GM19351 (cell line): ENCODE results near the gene IFNGR1.
A peak's percentile ranks its signal among the peaks of the same experiment; 100 is the strongest.

Experiments used
- ATAC-seq: cut with Tn5 transposase; IDR thresholded peaks from one replicate; pipeline ENCODE4 v1.9.1; 2021; ENCODE audit warnings: mild to moderate bottlenecking, moderate library complexity; ENCODE audit not compliant: unreplicated experiment

Gene IFNGR1

DNA sequence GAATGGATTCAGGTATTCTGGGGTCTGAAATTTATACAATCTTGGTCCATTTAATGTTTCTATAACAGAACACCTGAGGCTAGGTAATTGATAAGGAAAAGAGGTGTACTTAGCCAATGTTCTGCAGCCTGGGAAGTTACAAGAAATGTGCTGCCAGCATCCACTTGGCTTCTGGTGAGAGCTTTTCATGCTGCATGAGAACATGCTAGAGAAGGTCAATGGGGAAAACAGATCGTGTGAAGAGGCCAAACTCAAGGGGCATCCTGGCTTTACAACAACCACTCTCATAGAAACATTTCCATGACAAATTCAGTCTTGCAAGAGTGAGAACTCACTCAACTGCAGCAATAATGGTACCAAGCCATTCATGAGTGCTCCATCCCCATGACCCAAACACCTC, 62.5 kb downstream of the IFNGR1 start:
- ATAC-seq, result no peak

DNA sequence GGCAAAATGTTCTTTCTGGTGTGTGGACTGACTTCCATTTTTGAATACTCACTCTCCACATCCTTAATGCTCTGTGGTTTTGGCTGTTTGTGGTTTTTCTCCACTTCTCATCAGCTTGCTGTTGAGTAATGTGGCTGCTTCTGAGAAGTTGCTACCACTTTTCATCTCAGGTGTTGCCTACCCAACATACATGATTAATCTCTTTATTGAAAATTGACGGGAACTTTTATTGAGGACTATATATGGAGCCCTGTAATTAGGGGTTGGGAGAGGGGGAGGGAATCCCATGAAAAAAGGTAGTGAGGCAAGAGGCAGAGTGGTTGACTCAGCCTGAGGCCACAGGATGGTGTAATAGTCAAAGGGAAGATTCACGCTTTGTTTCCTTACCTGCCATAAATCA, 63.4 kb downstream of the IFNGR1 start:
- ATAC-seq, result peak; percentile 74

DNA sequence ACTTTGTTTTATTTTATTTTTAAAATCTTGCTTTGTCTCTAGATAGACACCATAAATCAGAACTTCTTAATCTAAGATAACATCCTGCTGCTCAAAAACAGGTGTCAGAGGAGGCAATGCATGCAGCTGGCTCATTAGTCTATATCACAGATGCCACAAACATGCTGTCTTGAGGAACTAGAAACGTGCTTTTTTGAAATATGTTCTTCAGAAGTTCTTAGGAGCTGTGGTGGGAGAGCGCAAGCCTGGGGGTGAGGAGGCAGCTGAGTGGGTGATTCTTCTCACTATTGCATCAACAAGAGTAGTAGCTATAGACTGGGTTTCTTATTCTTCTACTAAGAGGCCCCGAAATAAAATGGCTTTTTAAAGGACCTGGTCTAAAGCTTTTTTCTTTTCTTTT, 69.1 kb downstream of the IFNGR1 start:
- ATAC-seq, result no peak

DNA sequence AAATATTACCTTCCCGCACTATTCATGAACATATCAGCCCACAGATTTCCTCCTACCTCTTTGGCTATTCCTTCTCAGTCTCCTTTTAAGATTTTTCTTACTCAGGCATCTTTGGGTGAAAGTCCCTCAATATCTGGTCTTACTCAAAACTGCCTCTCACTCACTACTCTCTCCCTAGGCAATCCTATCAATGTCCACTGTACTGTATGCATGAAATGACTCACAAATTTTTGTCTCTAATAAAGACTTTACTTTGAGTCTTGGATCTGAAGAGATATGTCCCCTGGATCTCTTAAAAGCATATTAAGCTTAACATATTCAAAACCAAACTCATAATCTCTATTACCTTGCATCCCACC, 70.2 kb downstream of the IFNGR1 start:
- no peak for ATAC-seq

DNA sequence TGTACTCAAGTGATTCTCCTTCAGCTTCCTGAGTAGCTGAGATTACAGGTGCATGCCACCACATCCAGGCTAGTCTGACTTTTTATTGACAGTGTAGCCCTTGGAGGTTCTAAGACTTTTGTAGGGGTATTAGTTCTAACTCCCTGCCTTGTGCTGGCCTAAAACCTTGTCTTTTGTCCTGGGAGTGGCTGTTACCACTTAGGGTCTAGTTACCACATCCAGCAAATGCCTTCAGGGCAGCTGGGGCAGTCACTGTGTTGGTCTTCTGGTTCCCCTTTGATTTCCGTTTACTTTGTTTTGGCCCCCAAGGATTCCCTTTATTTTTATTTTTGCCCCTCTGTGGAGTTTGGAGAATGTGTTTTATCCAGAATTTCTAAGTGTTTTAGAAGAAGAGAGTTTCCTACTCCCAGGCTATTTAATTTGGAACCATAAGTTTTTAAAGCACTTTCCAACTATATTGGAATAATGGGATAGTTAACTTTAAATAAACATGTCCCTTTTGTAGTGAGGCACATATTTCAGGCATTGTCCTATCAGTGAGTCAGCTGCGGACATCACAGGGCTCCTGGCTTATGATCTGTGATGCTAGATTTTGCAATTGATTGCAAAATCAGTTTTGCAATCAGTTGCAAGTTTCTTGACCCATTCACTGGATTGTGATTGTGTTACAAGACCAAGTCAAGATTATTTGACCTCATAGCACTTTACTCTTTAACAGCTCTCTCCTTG, 70.7 kb downstream of the IFNGR1 start:
- ATAC-seq, result no peak
